UCSD-AML1 (cell line): ENCODE data around the gene NUDCD3.

Source experiments
- DNase-seq: peaks from one replicate; lab custom pipeline; 2025; ENCODE audit not compliant: unreplicated experiment; lab: John Stamatoyannopoulos, UW

Gene NUDCD3

GRCh38 chr7:44490351-44491200 lies at the start of gene NUDCD3:
Gene NUDCD3, minus strand, starts transcription at chr7:44490658. Its CDS starts 58 bp downstream, at chr7:44490600.
- DNase-seq: peak; percentile 76

- no peak for DNase-seq
Observed at GRCh38 chr7:44539669-44540506, 49.4 kb upstream of the NUDCD3 start.

GRCh38 chr7:44538798-44539668 lies 48.6 kb upstream of the NUDCD3 start:
- DNase-seq: no peak

GRCh38 chr7:44538093-44538797 lies 47.8 kb upstream of the NUDCD3 start:
- DNase-seq: no peak

GRCh38 chr7:44537442-44537841 lies 47.0 kb upstream of the NUDCD3 start:
- no peak for DNase-seq

- no peak for DNase-seq
Observed at GRCh38 chr7:44536090-44536489, 45.6 kb upstream of the NUDCD3 start.

- DNase-seq: no peak
Observed at GRCh38 chr7:44535348-44536064, 45.0 kb upstream of the NUDCD3 start.

GRCh38 chr7:44534501-44534900 lies 44.0 kb upstream of the NUDCD3 start:
- peak; percentile 14 for DNase-seq

- no peak for DNase-seq
Observed at GRCh38 chr7:44534087-44534486, 43.6 kb upstream of the NUDCD3 start.

GRCh38 chr7:44533301-44534055 lies 43.0 kb upstream of the NUDCD3 start:
- no peak for DNase-seq

GRCh38 chr7:44531421-44532380 lies 41.2 kb upstream of the NUDCD3 start:
- DNase-seq: no peak

- no peak for DNase-seq
Observed at GRCh38 chr7:44530990-44531389, 40.5 kb upstream of the NUDCD3 start.

- no peak for DNase-seq
Observed at GRCh38 chr7:44524811-44525388, 34.4 kb upstream of the NUDCD3 start.

GRCh38 chr7:44522315-44522714 lies 31.9 kb upstream of the NUDCD3 start:
- no peak for DNase-seq

GRCh38 chr7:44521347-44522095 lies 31.1 kb upstream of the NUDCD3 start:
- DNase-seq: no peak

- no peak for DNase-seq
Observed at GRCh38 chr7:44520574-44520973, 30.1 kb upstream of the NUDCD3 start.

- DNase-seq: no peak
Observed at GRCh38 chr7:44519546-44519945, 29.1 kb upstream of the NUDCD3 start.
